Measurements from ENCODE around the gene ABCD1.

ABCD1 gene

DNA sequence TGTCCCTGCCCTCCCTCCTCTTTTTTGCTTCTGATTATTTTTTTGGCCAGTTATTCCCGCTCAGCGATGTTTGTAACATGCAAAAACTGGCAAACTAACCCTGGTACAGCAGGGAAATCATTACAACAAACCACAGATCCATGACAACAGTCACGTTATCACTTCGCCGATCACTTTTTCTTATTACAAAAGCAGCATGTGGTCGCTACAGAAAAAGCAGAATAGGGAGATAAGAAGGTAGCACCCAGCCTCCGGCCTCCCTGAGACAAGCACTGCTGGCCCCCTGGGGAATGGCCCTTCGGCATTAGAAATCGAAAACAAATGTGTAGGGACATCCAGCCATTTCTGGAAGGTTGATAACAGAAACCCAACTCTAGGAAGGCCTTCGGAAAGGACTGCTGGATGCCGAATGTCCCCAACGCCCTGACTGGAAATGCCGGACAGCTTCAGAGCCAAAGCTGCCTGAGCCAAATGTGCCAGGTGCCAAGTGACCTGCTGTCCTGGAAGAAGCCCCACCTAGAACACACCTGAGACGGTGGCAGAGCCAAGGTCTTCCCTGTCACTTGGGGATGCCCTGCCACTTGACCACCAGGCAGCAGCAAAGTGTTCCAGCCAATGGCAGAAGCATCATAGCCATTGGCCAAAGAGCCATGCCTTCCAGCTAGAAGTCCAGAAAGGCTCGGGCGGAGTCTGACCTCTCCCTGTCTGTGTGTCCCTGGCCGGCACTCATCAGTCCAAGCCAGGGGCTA lies 66.6 kb downstream of the ABCD1 start:
- no peak for DNase-seq (ENCODE audit: low read depth in 3 of 3)

DNA sequence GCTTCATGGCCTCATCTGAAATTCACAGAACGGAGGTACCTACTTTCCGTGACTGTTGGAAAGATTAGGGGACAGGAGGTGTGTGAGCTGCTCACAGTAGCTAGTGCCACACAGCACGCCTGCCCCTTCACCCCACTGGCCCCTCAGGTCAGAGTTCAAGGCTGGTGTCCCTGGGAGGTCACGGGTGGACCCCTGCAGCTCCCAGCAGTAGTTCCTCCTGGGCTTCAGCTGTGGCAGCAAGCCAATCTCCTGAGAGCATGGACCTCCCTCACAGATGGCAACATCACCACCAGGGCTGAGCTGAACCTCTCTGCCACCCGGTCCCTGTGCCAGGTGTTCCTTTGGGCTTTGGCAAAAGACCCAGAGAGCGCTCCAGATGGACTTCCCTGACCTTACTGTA lies 67.7 kb downstream of the ABCD1 start:
- no peak for DNase-seq (ENCODE audit: low read depth in 3 of 3)

DNA sequence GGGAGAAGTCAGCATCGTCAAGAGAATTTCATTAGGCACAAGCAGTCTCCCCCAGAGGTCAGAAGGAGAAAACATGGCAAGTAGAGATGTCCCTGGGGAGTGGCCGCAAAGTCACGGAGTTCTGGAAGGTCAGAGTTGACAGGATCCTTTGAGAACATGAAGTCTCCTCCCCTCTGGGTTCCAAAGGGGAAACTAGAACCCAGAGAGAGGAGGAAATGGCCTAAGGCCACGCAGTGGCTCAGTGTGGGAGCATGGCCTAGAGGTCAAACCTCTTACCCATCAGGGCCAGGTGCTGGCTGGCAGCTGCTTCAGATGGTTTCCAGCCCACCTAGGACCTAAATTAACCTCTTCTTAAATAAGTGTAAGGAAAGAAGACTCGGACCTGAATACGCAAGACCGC lies 68.6 kb downstream of the ABCD1 start:
- DNase-seq (ENCODE audit: low read depth in 3 of 3): no peak

Measured in stimulated activated CD4-positive, alpha-beta T cell treated with anti-CD3 and anti-CD28 coated beads, TNF-alpha, amount 100 ng/mL, for 48 hours (primary cell).